ENCODE data around the gene TP53INP2.

- TF ChIP-seq, protein P1, sequence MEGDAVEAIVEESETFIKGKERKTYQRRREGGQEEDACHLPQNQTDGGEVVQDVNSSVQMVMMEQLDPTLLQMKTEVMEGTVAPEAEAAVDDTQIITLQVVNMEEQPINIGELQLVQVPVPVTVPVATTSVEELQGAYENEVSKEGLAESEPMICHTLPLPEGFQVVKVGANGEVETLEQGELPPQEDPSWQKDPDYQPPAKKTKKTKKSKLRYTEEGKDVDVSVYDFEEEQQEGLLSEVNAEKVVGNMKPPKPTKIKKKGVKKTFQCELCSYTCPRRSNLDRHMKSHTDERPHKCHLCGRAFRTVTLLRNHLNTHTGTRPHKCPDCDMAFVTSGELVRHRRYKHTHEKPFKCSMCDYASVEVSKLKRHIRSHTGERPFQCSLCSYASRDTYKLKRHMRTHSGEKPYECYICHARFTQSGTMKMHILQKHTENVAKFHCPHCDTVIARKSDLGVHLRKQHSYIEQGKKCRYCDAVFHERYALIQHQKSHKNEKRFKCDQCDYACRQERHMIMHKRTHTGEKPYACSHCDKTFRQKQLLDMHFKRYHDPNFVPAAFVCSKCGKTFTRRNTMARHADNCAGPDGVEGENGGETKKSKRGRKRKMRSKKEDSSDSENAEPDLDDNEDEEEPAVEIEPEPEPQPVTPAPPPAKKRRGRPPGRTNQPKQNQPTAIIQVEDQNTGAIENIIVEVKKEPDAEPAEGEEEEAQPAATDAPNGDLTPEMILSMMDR (IDR thresholded peaks at IDR 0.05; ENCODE audit: insufficient read depth, low read length, poor library complexity, severe bottlenecking) = no peak
- TF ChIP-seq EZH2phosphoT487 (conservative IDR thresholded peaks at IDR 0.05; ENCODE audit: low read length) = no peak
Observed at GRCh38 chr20:34724172-34724571, 20.0 kb downstream of the TP53INP2 start.

Measured in SU-DHL-6 (cell line).